Ovary (tissue), 9 donors: ENCODE data around the gene MGAT5B. TPM values are rescaled to one million over a fixed set of nuclear protein-coding genes. Genes with fewer than 3 reads are reported as not detected.

Experiments used
- DNase-seq, 5 donors: peaks; one replicate each; pipeline ENCODE4 v3.0.0-alpha.2; 2019 to 2020
- H3K27ac ChIP-seq, 2 donors: fragments of 200-600 bp; one replicate each; pipeline versions ENCODE4 v1.5.1 to v1.8.0; 2019 to 2022
- H3K27me3 ChIP-seq: fragments of 200-600 bp; one replicate; pipeline ENCODE4 v1.8.0; 2022
- H3K36me3 ChIP-seq: fragments of 200-600 bp; sonication (generic); one replicate; pipeline ENCODE4 v1.5.1; 2019
- H3K4me1 ChIP-seq: one replicate; pipeline ENCODE4 v1.8.1; 2013; ENCODE audit warnings: mild to moderate bottlenecking, moderate library complexity; ENCODE audit not compliant: insufficient read depth
- H3K4me3 ChIP-seq: fragments of 200-600 bp; sonication (generic); one replicate; pipeline ENCODE4 v1.5.1; 2017
- H3K9me3 ChIP-seq, 2 donors: fragments of 200-600 bp in 1 of 2; sonication (generic) in 1 of 2; one replicate each; pipeline versions ENCODE4 v1.5.1 to v1.8.1; 2013 to 2019; ENCODE audit warnings: mild to moderate bottlenecking in 1 of 2, moderate library complexity in 1 of 2
- EP300 ChIP-seq: sonication (generic); formaldehyde crosslinking; IDR thresholded peaks from one replicate; pipeline ENCODE4 v1.6.1; 2017; ENCODE audit warnings: antibody characterized with exemption
- POLR2A ChIP-seq: fragments of 450-650 bp; IDR thresholded peaks from one replicate; pipeline ENCODE4 v1.6.1; 2017; ENCODE audit warnings: antibody characterized with exemption, mild to moderate bottlenecking, moderate library complexity
- WGBS, 3 donors: extraction: QIAGEN DNeasy Blood & Tissue Kit in 1 of 3; methylation state at CpG; one replicate each; pipeline versions ENCODE4 v1.1.5 to v1.1.7; 2013 to 2017; 5-methylcytosine and 5-hydroxymethylcytosine counted together
- intact Hi-C, 4 donors: fragments of 100-400 bp; cut with DNase I; formaldehyde crosslinking; loops; one replicate each; pipeline versions ENCODE4 v1.11.0 to v1.15.1; 2022 to 2023
- polyA plus RNA-seq, 2 donors: library from polyadenylated mRNA; stranded (reverse); fragments of 200-250 nt in 1 of 2; fragments of 350-450 nt in 1 of 2; fragmentation: Illumina TruSeq in 1 of 2; extraction: RNeasy Lipid Tissue Mini Kit (QIAGEN cat#74804) in 1 of 2; gene quantifications; one replicate each; pipeline ENCODE4 v1.2.3, GENCODE V29; 2013 to 2014
- total RNA-seq, 7 donors: library from RNA; depleted of rRNA in 2 of 7; stranded (reverse); fragments of >200 nt in 2 of 7; fragmentation: NEBNext Ultra II Directional in 3 of 7; extraction: Animal tissue kit (Norgen Biotek cat#: 25700) in 3 of 7; gene quantifications; one replicate each; pipeline versions ENCODE4 v1.1.0 to v1.2.4, GENCODE V29; 2016 to 2023
- TF ChIP-seq, protein P1 (sequence below), 3 donors: fragments of 450-650 bp in 2 of 3; fragments of 200-600 bp in 1 of 3; IDR thresholded peaks; one replicate each; pipeline versions ENCODE4 v1.5.1 to v1.8.0; 2016 to 2022; ENCODE audit warnings: antibody characterized with exemption in 3 of 3, mild to moderate bottlenecking in 1 of 3
- donor health status: DM: no; HTN: no; CAD: no; lungs with moderate emphysema.
- donor health status: DM: no; HTN: no; CAD: no.
- donor health status: Bipolar disorder and iron deficiency.
- donor health status: DM: yes; HTN: yes; CAD: no.
- donor health status: DM: no; HTN: no; CAD: no.
- donor health status: DM: yes; HTN: yes; CAD: no.

Gene MGAT5B
- total and polyA plus RNA-seq, 9 donors = 0.23 to 3.6 (median 0.77) TPM; not detected in 1

GRCh38 chr17:76833034-76833644 lies 35.1 kb upstream of the MGAT5B start:
- H3K36me3 ChIP-seq = no peaks in the 10 kb centered on the region
- H3K4me3 ChIP-seq = no peak overlapping the region
- no peaks in the 10 kb centered on the region for H3K9me3 ChIP-seq
- H3K27ac ChIP-seq = no peak overlapping the region
- no peak for TF ChIP-seq EP300
- TF ChIP-seq POLR2A = no peak
- TF ChIP-seq, protein P1, sequence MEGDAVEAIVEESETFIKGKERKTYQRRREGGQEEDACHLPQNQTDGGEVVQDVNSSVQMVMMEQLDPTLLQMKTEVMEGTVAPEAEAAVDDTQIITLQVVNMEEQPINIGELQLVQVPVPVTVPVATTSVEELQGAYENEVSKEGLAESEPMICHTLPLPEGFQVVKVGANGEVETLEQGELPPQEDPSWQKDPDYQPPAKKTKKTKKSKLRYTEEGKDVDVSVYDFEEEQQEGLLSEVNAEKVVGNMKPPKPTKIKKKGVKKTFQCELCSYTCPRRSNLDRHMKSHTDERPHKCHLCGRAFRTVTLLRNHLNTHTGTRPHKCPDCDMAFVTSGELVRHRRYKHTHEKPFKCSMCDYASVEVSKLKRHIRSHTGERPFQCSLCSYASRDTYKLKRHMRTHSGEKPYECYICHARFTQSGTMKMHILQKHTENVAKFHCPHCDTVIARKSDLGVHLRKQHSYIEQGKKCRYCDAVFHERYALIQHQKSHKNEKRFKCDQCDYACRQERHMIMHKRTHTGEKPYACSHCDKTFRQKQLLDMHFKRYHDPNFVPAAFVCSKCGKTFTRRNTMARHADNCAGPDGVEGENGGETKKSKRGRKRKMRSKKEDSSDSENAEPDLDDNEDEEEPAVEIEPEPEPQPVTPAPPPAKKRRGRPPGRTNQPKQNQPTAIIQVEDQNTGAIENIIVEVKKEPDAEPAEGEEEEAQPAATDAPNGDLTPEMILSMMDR (IDR thresholded peaks at IDR 0.05) = no peak
- no peaks in the 10 kb centered on the region for H3K4me1 ChIP-seq
- whole genome bisulfite sequencing, 3 donors = 78 to 82% (median 78%) methylated on average over 7 of the region's 7 CpGs
- no peak for DNase-seq
- H3K27me3 ChIP-seq = no peaks in the 10 kb centered on the region
- intact Hi-C loops = no loop called here

- Histone ChIP-seq H3K4me3 (no peak overlapping the region), H3K9me3 (no peaks in the 10 kb centered on the region), H3K27ac (no peak overlapping the region), H3K4me1 (no peaks in the 10 kb centered on the region), H3K27me3 (no peaks in the 10 kb centered on the region), H3K36me3 (no peaks in the 10 kb centered on the region)
- intact Hi-C loops = no loop called here
- TF ChIP-seq POLR2A (no peak), EP300 (no peak)
- TF ChIP-seq, protein P1 (IDR thresholded peaks at IDR 0.05) = no peak
- WGBS, 3 donors = 89 to 91% (median 91%) methylated on average over 4 of the region's 4 CpGs
- DNase-seq = no peak
Measured at GRCh38 chr17:76833747-76834146, 34.5 kb upstream of the MGAT5B start.

DNA sequence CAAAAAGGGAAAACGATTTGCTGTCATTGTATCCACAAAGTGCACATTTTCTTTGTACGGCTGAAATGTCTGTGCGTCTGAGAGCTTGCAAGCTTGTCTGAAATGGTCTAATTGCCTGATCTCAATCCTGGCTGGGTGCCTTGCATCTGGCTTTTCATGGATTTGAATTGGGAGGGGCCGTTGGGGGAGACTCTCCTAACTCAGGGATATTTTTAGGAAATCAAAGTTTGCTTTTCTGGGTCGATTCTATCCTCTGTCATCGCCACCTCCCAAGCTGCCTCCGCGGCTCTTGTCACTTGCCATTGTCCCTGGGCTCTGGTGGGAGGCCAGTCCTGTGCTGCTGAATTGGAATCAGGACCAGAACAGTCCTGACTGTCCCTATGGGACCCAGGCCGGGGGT lies 33.3 kb upstream of the MGAT5B start:
- no peak for DNase-seq
- TF ChIP-seq EP300 (no peak), POLR2A (no peak)
- TF ChIP-seq, protein P1 (IDR thresholded peaks at IDR 0.05) = no peak
- H3K27ac ChIP-seq = no peak overlapping the region
- H3K27me3 ChIP-seq = no peaks in the 10 kb centered on the region
- H3K4me1 ChIP-seq = peaks cover 2% of the 10 kb centered on the region
- 54 to 59% (median 59%) methylated on average over 9 of the region's 9 CpGs for WGBS, 3 donors
- no peaks in the 10 kb centered on the region for H3K36me3 ChIP-seq
- no peak overlapping the region for H3K4me3 ChIP-seq
- intact Hi-C loops = no loop called here
- H3K9me3 ChIP-seq = no peaks in the 10 kb centered on the region

GRCh38 chr17:76840443-76840767 lies 27.8 kb upstream of the MGAT5B start:
- DNase-seq = no peak
- Histone ChIP-seq H3K27me3 (no peaks in the 10 kb centered on the region), H3K27ac (no peak overlapping the region), H3K4me1 (peaks cover 4% of the 10 kb centered on the region), H3K9me3 (no peaks in the 10 kb centered on the region), H3K36me3 (no peaks in the 10 kb centered on the region), H3K4me3 (no peak overlapping the region)
- intact Hi-C loops = loop anchor here in 1 of 4 donors (5.0 kb wide), 1 partner anchor 83 kb away; no protein-coding TSS in a partner anchor
- TF ChIP-seq, protein P1 (IDR thresholded peaks at IDR 0.05) = no peak
- 12 to 22% (median 16%) methylated on average over 3 of the region's 3 CpGs for WGBS, 3 donors
